ENCODE data around the gene NDC1.

Gene NDC1

GRCh38 chr1:53738205-53739108 lies 99.6 kb downstream of the NDC1 start:
- no peak overlapping the region for H3K27ac Mint-ChIP-seq
- peaks cover 95% of the 10 kb centered on the region for H3K27me3 Mint-ChIP-seq
- CTCF ChIA-PET = no interaction called here
- peaks cover 4% of the 10 kb centered on the region for H3K4me1 Mint-ChIP-seq
- no peaks in the 10 kb centered on the region for H3K36me3 Mint-ChIP-seq
- DNase-seq = no peak
- peaks cover 4% of the 10 kb centered on the region for H3K9me3 Mint-ChIP-seq
- H3K4me3 Mint-ChIP-seq = peak overlapping the region; percentile 53

GRCh38 chr1:53737648-53738204 lies 100.4 kb downstream of the NDC1 start:
- Mint-ChIP-seq H3K27me3 (peaks cover 90% of the 10 kb centered on the region), H3K4me3 (peak overlapping the region; percentile 53), H3K27ac (no peak overlapping the region), H3K36me3 (no peaks in the 10 kb centered on the region), H3K9me3 (peaks cover 1% of the 10 kb centered on the region), H3K4me1 (peaks cover 4% of the 10 kb centered on the region)
- CTCF ChIA-PET = no interaction called here
- no peak for DNase-seq

- Mint-ChIP-seq H3K36me3 (no peaks in the 10 kb centered on the region), H3K27ac (no peak overlapping the region), H3K4me3 (no peak overlapping the region), H3K27me3 (peaks cover 88% of the 10 kb centered on the region), H3K4me1 (peaks cover 4% of the 10 kb centered on the region), H3K9me3 (no peaks in the 10 kb centered on the region)
- CTCF ChIA-PET = interaction anchor here (0.6 kb wide), 1 partner anchor 60 kb away, joined by 3 read pairs; no protein-coding TSS in a partner anchor
- no peak for DNase-seq
Measured at GRCh38 chr1:53736290-53736689, 101.8 kb downstream of the NDC1 start.

GRCh38 chr1:53735681-53736080 lies 102.4 kb downstream of the NDC1 start:
- CTCF ChIA-PET = interaction anchor here (0.6 kb wide), 1 partner anchor 60 kb away, joined by 3 read pairs; no protein-coding TSS in a partner anchor
- Mint-ChIP-seq H3K4me3 (no peak overlapping the region), H3K4me1 (peaks cover 4% of the 10 kb centered on the region), H3K36me3 (no peaks in the 10 kb centered on the region), H3K27ac (no peak overlapping the region), H3K9me3 (no peaks in the 10 kb centered on the region), H3K27me3 (peaks cover 88% of the 10 kb centered on the region)
- DNase-seq = no peak

- no peak for DNase-seq
- peaks cover 87% of the 10 kb centered on the region for H3K27me3 Mint-ChIP-seq
Measured at GRCh38 chr1:53735261-53735660, 102.8 kb downstream of the NDC1 start.

GRCh38 chr1:53734650-53735211 lies 103.4 kb downstream of the NDC1 start:
- CTCF ChIA-PET = no interaction called here
- H3K4me1 Mint-ChIP-seq = peaks cover 3% of the 10 kb centered on the region
- DNase-seq = no peak
- no peaks in the 10 kb centered on the region for H3K36me3 Mint-ChIP-seq
- peaks cover 82% of the 10 kb centered on the region for H3K27me3 Mint-ChIP-seq
- H3K4me3 Mint-ChIP-seq = no peak overlapping the region
- no peak overlapping the region for H3K27ac Mint-ChIP-seq
- no peaks in the 10 kb centered on the region for H3K9me3 Mint-ChIP-seq

More at GRCh38 chr1:53735261-53735660, 102.8 kb downstream of the NDC1 start:
- CTCF ChIA-PET = no interaction called here
- H3K27ac Mint-ChIP-seq = no peak overlapping the region
- H3K4me3 Mint-ChIP-seq = no peak overlapping the region
- no peaks in the 10 kb centered on the region for H3K9me3 Mint-ChIP-seq
- H3K4me1 Mint-ChIP-seq = peaks cover 4% of the 10 kb centered on the region
- no peaks in the 10 kb centered on the region for H3K36me3 Mint-ChIP-seq

- no peak overlapping the region for H3K27ac Mint-ChIP-seq
- H3K36me3 Mint-ChIP-seq = no peaks in the 10 kb centered on the region
- CTCF ChIA-PET = no interaction called here
- H3K27me3 Mint-ChIP-seq = peaks cover 78% of the 10 kb centered on the region
- DNase-seq = no peak
- H3K4me3 Mint-ChIP-seq = no peak overlapping the region
- H3K9me3 Mint-ChIP-seq = no peaks in the 10 kb centered on the region
- H3K4me1 Mint-ChIP-seq = no peaks in the 10 kb centered on the region
Measured at GRCh38 chr1:53733975-53734649, 104.0 kb downstream of the NDC1 start.

GRCh38 chr1:53733447-53733931 lies 104.6 kb downstream of the NDC1 start:
- Mint-ChIP-seq H3K4me1 (no peaks in the 10 kb centered on the region), H3K36me3 (no peaks in the 10 kb centered on the region), H3K27me3 (peaks cover 76% of the 10 kb centered on the region), H3K9me3 (no peaks in the 10 kb centered on the region), H3K27ac (no peak overlapping the region), H3K4me3 (no peak overlapping the region)
- CTCF ChIA-PET = no interaction called here
- no peak for DNase-seq

- H3K27me3 Mint-ChIP-seq = peaks cover 70% of the 10 kb centered on the region
Measured at GRCh38 chr1:53732912-53733317, 105.2 kb downstream of the NDC1 start.

GRCh38 chr1:53732409-53732808 lies 105.7 kb downstream of the NDC1 start:
- DNase-seq = no peak
- no peak overlapping the region for H3K27ac Mint-ChIP-seq
- CTCF ChIA-PET = interaction anchor here (0.6 kb wide), 1 partner anchor 8 kb away, joined by 3 read pairs; no protein-coding TSS in a partner anchor
- peaks cover 67% of the 10 kb centered on the region for H3K27me3 Mint-ChIP-seq
- H3K4me3 Mint-ChIP-seq = no peak overlapping the region
- H3K9me3 Mint-ChIP-seq = no peaks in the 10 kb centered on the region
- no peaks in the 10 kb centered on the region for H3K4me1 Mint-ChIP-seq
- no peaks in the 10 kb centered on the region for H3K36me3 Mint-ChIP-seq

More at GRCh38 chr1:53732912-53733317, 105.2 kb downstream of the NDC1 start:
- Mint-ChIP-seq H3K4me1 (no peaks in the 10 kb centered on the region), H3K4me3 (no peak overlapping the region), H3K9me3 (no peaks in the 10 kb centered on the region), H3K27ac (no peak overlapping the region), H3K36me3 (no peaks in the 10 kb centered on the region)
- DNase-seq = no peak
- CTCF ChIA-PET = interaction anchor here (0.6 kb wide), 1 partner anchor 9 kb away, joined by 3 read pairs; no protein-coding TSS in a partner anchor

GRCh38 chr1:53731779-53732305 lies 106.3 kb downstream of the NDC1 start:
- no peak overlapping the region for H3K4me3 Mint-ChIP-seq
- no peak for DNase-seq
- no peak overlapping the region for H3K27ac Mint-ChIP-seq
- H3K36me3 Mint-ChIP-seq = no peaks in the 10 kb centered on the region
- no peaks in the 10 kb centered on the region for H3K4me1 Mint-ChIP-seq
- CTCF ChIA-PET = no interaction called here
- H3K9me3 Mint-ChIP-seq = no peaks in the 10 kb centered on the region
- H3K27me3 Mint-ChIP-seq = peaks cover 64% of the 10 kb centered on the region

GRCh38 chr1:53731043-53731600 lies 107.0 kb downstream of the NDC1 start:
- no peak for DNase-seq
- no peaks in the 10 kb centered on the region for H3K9me3 Mint-ChIP-seq
- H3K36me3 Mint-ChIP-seq = no peaks in the 10 kb centered on the region
- no peaks in the 10 kb centered on the region for H3K4me1 Mint-ChIP-seq
- CTCF ChIA-PET = no interaction called here
- peaks cover 64% of the 10 kb centered on the region for H3K27me3 Mint-ChIP-seq
- H3K27ac Mint-ChIP-seq = no peak overlapping the region
- no peak overlapping the region for H3K4me3 Mint-ChIP-seq

GRCh38 chr1:53730224-53730865 lies 107.8 kb downstream of the NDC1 start:
- CTCF ChIA-PET = no interaction called here
- Mint-ChIP-seq H3K27ac (no peak overlapping the region), H3K9me3 (no peaks in the 10 kb centered on the region), H3K27me3 (peaks cover 64% of the 10 kb centered on the region), H3K4me1 (no peaks in the 10 kb centered on the region), H3K4me3 (no peak overlapping the region), H3K36me3 (no peaks in the 10 kb centered on the region)
- DNase-seq = no peak

Measured in activated naive CD4-positive, alpha-beta T cell treated with anti-CD3 and anti-CD28 coated beads, Interleukin-2, amount 10 ng/mL, durations not matched to agents 7 days and 5 days (primary cell).